Liver (tissue), 9 donors: Measurements from ENCODE around the gene GRID1. TPM values are rescaled to one million over a fixed set of nuclear protein-coding genes. Genes with fewer than 3 reads are reported as not detected.

Experiments
- DNase-seq: peaks from one replicate; pipeline ENCODE4 v3.0.0-alpha.2; 2017; ENCODE audit warnings: low spot score
- H3K27ac ChIP-seq, 2 donors: one replicate each; pipeline ENCODE4 v1.7.0; 2013; ENCODE audit warnings: inconsistent platforms in 2 of 2, low read length in 2 of 2, control low read depth in 1 of 2, low read depth in 1 of 2, mild to moderate bottlenecking in 1 of 2
- H3K27me3 ChIP-seq, 4 donors: one replicate each; pipeline versions ENCODE4 v1.6.1 to v1.7.0; 2013; ENCODE audit warnings: low read length in 3 of 4, inconsistent platforms in 1 of 4, mild to moderate bottlenecking in 1 of 4, moderate library complexity in 1 of 4; ENCODE audit not compliant: control insufficient read depth in 4 of 4, insufficient read depth in 4 of 4
- H3K36me3 ChIP-seq, 4 donors: one replicate each; pipeline versions ENCODE4 v1.6.1 to v1.7.0; 2013; ENCODE audit warnings: low read length in 3 of 4, mild to moderate bottlenecking in 3 of 4, low read depth in 1 of 4, moderate library complexity in 1 of 4; ENCODE audit not compliant: control insufficient read depth in 4 of 4, insufficient read depth in 3 of 4
- H3K4me1 ChIP-seq, 4 donors: one replicate each; pipeline versions ENCODE4 v1.6.1 to v1.7.0; 2013; ENCODE audit warnings: low read length in 3 of 4, mild to moderate bottlenecking in 3 of 4, moderate library complexity in 1 of 4; ENCODE audit not compliant: control insufficient read depth in 4 of 4, insufficient read depth in 4 of 4
- H3K4me3 ChIP-seq, 3 donors: one replicate each; pipeline versions ENCODE4 v1.6.1 to v1.7.0; 2013; ENCODE audit warnings: low read length in 3 of 3, control low read depth in 1 of 3, low read depth in 1 of 3, mild to moderate bottlenecking in 1 of 3
- H3K9ac ChIP-seq, 2 donors: one replicate each; pipeline ENCODE4 v1.7.0; 2013; ENCODE audit warnings: low read length in 2 of 2, mild to moderate bottlenecking in 2 of 2, moderate library complexity in 2 of 2, control low read depth in 1 of 2, low read depth in 1 of 2
- H3K9me3 ChIP-seq, 4 donors: one replicate each; pipeline versions ENCODE4 v1.6.1 to v1.7.0; 2013; ENCODE audit warnings: low read length in 3 of 4; ENCODE audit not compliant: control insufficient read depth in 4 of 4
- ATF3 ChIP-seq: IDR thresholded peaks from 2 replicates; pipeline ENCODE4 v1.6.1; 2016; ENCODE audit warnings: antibody characterized with exemption
- EGR1 ChIP-seq, 2 donors: IDR thresholded peaks; 2 replicates each; pipeline ENCODE4 v1.6.1; 2016 to 2018; ENCODE audit warnings: antibody characterized with exemption in 2 of 2, low read depth in 2 of 2
- FOXA1 ChIP-seq: IDR thresholded peaks from 2 replicates; pipeline ENCODE4 v1.6.1; 2016; ENCODE audit warnings: antibody characterized with exemption
- FOXA2 ChIP-seq: IDR thresholded peaks from 2 replicates; pipeline ENCODE4 v1.6.1; 2016; ENCODE audit warnings: antibody characterized with exemption
- GABPA ChIP-seq, 2 donors: IDR thresholded peaks in 1 of 2; conservative IDR thresholded peaks in 1 of 2; 2 replicates each; pipeline ENCODE4 v1.6.1; 2016; ENCODE audit warnings: antibody characterized with exemption in 2 of 2, mild to moderate bottlenecking in 1 of 2, moderate library complexity in 1 of 2
- HNF4A ChIP-seq, 2 donors: conservative IDR thresholded peaks; 2 replicates each; pipeline ENCODE4 v1.6.1; 2016; ENCODE audit warnings: antibody characterized with exemption in 2 of 2, mild to moderate bottlenecking in 2 of 2
- HNF4G ChIP-seq: IDR thresholded peaks from 2 replicates; pipeline ENCODE4 v1.6.1; 2016; ENCODE audit warnings: antibody characterized with exemption
- JUND ChIP-seq, 2 donors: IDR thresholded peaks; 2 replicates each; pipeline ENCODE4 v1.6.1; 2016; ENCODE audit warnings: antibody characterized with exemption in 2 of 2
- NR2F2 ChIP-seq: IDR thresholded peaks from 2 replicates; pipeline ENCODE4 v1.6.1; 2016; ENCODE audit warnings: antibody characterized with exemption
- RAD21 ChIP-seq, 2 donors: IDR thresholded peaks; 2 replicates each; pipeline ENCODE4 v1.6.1; 2016; ENCODE audit warnings: antibody characterized with exemption in 2 of 2, mild to moderate bottlenecking in 2 of 2
- RXRA ChIP-seq, 2 donors: IDR thresholded peaks; 2 replicates each; pipeline ENCODE4 v1.6.1; 2017 to 2018; ENCODE audit warnings: antibody characterized with exemption in 2 of 2, mild to moderate bottlenecking in 1 of 2
- SP1 ChIP-seq: IDR thresholded peaks from 2 replicates; pipeline ENCODE4 v1.6.1; 2018; ENCODE audit warnings: antibody characterized with exemption, mild to moderate bottlenecking
- TAF1 ChIP-seq: conservative IDR thresholded peaks from 2 replicates; pipeline ENCODE4 v1.6.1; 2016; ENCODE audit warnings: antibody characterized with exemption, mild to moderate bottlenecking
- YY1 ChIP-seq: IDR thresholded peaks from 2 replicates; pipeline ENCODE4 v1.6.1; 2016; ENCODE audit warnings: antibody characterized with exemption, mild to moderate bottlenecking
- ZBTB33 ChIP-seq: IDR thresholded peaks from 2 replicates; pipeline ENCODE4 v1.6.1; 2016; ENCODE audit warnings: antibody characterized with exemption
- WGBS: extraction: QIAGEN DNeasy Blood & Tissue Kit; methylation state at CpG from one replicate; pipeline ENCODE4 v1.1.7; 2013; 5-methylcytosine and 5-hydroxymethylcytosine counted together
- polyA plus RNA-seq, 2 donors: library from polyadenylated mRNA; stranded (reverse) in 1 of 2; unstranded in 1 of 2; fragments of 200-250 nt in 1 of 2; fragments of >200 nt in 1 of 2; fragmentation: Nextera tagmentation in 1 of 2; extraction: Ambion mirVana in 1 of 2; gene quantifications; one replicate each; pipeline versions ENCODE4 v1.2.1 to v1.2.3, GENCODE V29; 2013 to 2015
- total RNA-seq, 2 donors: library from RNA; depleted of rRNA; stranded (reverse); fragments of >200 nt; gene quantifications; one replicate each; pipeline ENCODE4 v1.2.3, GENCODE V29; 2014
- TF ChIP-seq, protein P1 (sequence below): IDR thresholded peaks from 2 replicates; pipeline ENCODE4 v1.6.1; 2016; ENCODE audit warnings: antibody characterized with exemption, mild to moderate bottlenecking
- TF ChIP-seq, protein P2 (sequence below): IDR thresholded peaks from 2 replicates; pipeline ENCODE4 v1.6.1; 2016; ENCODE audit warnings: antibody characterized with exemption
- TF ChIP-seq, protein P3 (sequence below): fragments of 150-350 bp; IDR thresholded peaks from 2 replicates; pipeline ENCODE4 v1.5.1; 2017; ENCODE audit warnings: improper control_type of control experiment, low read depth, low read length; ENCODE audit not compliant: missing input control
- donor health status: healthy.
- donor health status: healthy.
- donor health status: healthy.
- donor health status: healthy.
- donor health status: healthy.

Gene GRID1
- total and polyA plus RNA-seq, 4 donors, result 0.09 to 0.17 (median 0.14) TPM; not detected in 1

- Histone ChIP-seq H3K9ac (no peak overlapping the region), H3K4me1 (no peaks in the 10 kb centered on the region), H3K27ac (no peak overlapping the region), H3K9me3 (no peaks in the 10 kb centered on the region), H3K4me3 (no peak overlapping the region), H3K27me3 (no peaks in the 10 kb centered on the region), H3K36me3 (no peaks in the 10 kb centered on the region)
- WGBS, result 71% methylated on average over 3 of the region's 3 CpGs
- DNase-seq, result no peak
- TF ChIP-seq YY1 (no peak), ZBTB33 (no peak), FOXA1 (no peak), RAD21 (IDR thresholded peaks at IDR 0.05) (no peak), EGR1 (IDR thresholded peaks at IDR 0.05; ENCODE audit: low read depth in 2 of 2) (no peak), JUND (IDR thresholded peaks at IDR 0.05) (no peak), HNF4G (no peak), HNF4A (conservative IDR thresholded peaks at IDR 0.05) (no peak), NR2F2 (no peak), SP1 (no peak), GABPA (IDR thresholded peaks at IDR 0.05 in 1 of 2, conservative IDR thresholded peaks at IDR 0.05 in 1 of 2) (no peak), FOXA2 (no peak), TAF1 (no peak), ATF3 (no peak), RXRA (IDR thresholded peaks at IDR 0.05) (no peak)
- TF ChIP-seq, protein P1, sequence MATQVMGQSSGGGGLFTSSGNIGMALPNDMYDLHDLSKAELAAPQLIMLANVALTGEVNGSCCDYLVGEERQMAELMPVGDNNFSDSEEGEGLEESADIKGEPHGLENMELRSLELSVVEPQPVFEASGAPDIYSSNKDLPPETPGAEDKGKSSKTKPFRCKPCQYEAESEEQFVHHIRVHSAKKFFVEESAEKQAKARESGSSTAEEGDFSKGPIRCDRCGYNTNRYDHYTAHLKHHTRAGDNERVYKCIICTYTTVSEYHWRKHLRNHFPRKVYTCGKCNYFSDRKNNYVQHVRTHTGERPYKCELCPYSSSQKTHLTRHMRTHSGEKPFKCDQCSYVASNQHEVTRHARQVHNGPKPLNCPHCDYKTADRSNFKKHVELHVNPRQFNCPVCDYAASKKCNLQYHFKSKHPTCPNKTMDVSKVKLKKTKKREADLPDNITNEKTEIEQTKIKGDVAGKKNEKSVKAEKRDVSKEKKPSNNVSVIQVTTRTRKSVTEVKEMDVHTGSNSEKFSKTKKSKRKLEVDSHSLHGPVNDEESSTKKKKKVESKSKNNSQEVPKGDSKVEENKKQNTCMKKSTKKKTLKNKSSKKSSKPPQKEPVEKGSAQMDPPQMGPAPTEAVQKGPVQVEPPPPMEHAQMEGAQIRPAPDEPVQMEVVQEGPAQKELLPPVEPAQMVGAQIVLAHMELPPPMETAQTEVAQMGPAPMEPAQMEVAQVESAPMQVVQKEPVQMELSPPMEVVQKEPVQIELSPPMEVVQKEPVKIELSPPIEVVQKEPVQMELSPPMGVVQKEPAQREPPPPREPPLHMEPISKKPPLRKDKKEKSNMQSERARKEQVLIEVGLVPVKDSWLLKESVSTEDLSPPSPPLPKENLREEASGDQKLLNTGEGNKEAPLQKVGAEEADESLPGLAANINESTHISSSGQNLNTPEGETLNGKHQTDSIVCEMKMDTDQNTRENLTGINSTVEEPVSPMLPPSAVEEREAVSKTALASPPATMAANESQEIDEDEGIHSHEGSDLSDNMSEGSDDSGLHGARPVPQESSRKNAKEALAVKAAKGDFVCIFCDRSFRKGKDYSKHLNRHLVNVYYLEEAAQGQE, result no peak
- TF ChIP-seq, protein P2, sequence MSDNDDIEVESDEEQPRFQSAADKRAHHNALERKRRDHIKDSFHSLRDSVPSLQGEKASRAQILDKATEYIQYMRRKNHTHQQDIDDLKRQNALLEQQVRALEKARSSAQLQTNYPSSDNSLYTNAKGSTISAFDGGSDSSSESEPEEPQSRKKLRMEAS, result no peak
- TF ChIP-seq, protein P3, sequence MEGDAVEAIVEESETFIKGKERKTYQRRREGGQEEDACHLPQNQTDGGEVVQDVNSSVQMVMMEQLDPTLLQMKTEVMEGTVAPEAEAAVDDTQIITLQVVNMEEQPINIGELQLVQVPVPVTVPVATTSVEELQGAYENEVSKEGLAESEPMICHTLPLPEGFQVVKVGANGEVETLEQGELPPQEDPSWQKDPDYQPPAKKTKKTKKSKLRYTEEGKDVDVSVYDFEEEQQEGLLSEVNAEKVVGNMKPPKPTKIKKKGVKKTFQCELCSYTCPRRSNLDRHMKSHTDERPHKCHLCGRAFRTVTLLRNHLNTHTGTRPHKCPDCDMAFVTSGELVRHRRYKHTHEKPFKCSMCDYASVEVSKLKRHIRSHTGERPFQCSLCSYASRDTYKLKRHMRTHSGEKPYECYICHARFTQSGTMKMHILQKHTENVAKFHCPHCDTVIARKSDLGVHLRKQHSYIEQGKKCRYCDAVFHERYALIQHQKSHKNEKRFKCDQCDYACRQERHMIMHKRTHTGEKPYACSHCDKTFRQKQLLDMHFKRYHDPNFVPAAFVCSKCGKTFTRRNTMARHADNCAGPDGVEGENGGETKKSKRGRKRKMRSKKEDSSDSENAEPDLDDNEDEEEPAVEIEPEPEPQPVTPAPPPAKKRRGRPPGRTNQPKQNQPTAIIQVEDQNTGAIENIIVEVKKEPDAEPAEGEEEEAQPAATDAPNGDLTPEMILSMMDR, result no peak
These were observed 67.0 kb downstream of the GRID1 start for GRCh38 chr10:86299562-86299961.
